Mucosa of rectum (tissue), 2 donors: ENCODE results near the gene SYCN.
"Not testable (repeated sequence)": the region's sequence is repeated elsewhere in the genome, so short reads cannot be mapped to it uniquely, and the experiment has no call there.

ENCODE experiments used
- H3K27ac ChIP-seq, 2 donors: one replicate each; pipeline ENCODE4 v1.7.0; 2013; ENCODE audit warnings: inconsistent platforms in 2 of 2, low read depth in 2 of 2, low read length in 2 of 2
- H3K27me3 ChIP-seq, 2 donors: one replicate each; pipeline ENCODE4 v1.7.0; 2013; ENCODE audit warnings: low read length in 2 of 2; ENCODE audit not compliant: control insufficient read depth in 2 of 2, insufficient read depth in 2 of 2
- H3K36me3 ChIP-seq, 2 donors: one replicate each; pipeline ENCODE4 v1.7.0; 2013; ENCODE audit warnings: low read length in 2 of 2; ENCODE audit not compliant: control insufficient read depth in 2 of 2, insufficient read depth in 2 of 2
- H3K4me1 ChIP-seq, 2 donors: one replicate each; pipeline ENCODE4 v1.7.0; 2013; ENCODE audit warnings: low read length in 2 of 2, mild to moderate bottlenecking in 1 of 2; ENCODE audit not compliant: control insufficient read depth in 2 of 2, insufficient read depth in 2 of 2
- H3K4me3 ChIP-seq, 2 donors: one replicate each; pipeline ENCODE4 v1.7.0; 2013; ENCODE audit warnings: low read length in 2 of 2
- H3K9ac ChIP-seq, 2 donors: one replicate each; pipeline ENCODE4 v1.7.0; 2013; ENCODE audit warnings: low read length in 2 of 2, low read depth in 1 of 2, mild to moderate bottlenecking in 1 of 2
- H3K9me3 ChIP-seq, 2 donors: one replicate each; pipeline ENCODE4 v1.7.0; 2013; ENCODE audit warnings: low read length in 2 of 2; ENCODE audit not compliant: control insufficient read depth in 2 of 2
- donor health status: healthy.
- donor health status: Normal muscosa, but diverticular disease.

Gene SYCN

DNA sequence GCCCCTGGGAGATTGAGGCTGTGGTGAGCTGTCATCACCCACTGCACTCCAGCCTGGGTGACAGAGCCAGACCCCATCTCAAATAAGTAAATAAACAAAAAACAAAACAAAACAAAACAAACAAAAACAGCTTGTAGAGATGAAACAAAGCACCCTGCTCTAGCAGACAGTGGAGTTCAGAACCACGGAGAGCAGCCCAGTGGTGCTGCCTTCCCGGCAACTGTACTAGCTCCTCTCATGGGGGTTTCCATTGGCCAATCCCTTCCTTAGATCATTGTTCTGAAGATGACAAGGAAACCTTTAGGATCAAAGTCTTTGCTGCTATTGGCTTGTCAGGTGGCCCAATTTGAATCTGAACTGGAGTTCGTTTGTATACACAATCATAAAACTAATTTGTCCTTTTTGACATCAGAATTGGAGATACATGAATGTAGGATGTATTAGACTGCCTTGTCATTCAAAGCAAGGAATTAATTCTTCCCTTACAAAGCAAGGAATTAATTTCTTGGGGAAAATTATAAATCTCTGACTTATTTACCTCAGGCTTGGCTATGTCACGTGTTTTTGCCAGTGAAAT is 19.7 kb upstream of the SYCN start:
- Histone ChIP-seq H3K4me3 (no peak overlapping the region), H3K27ac (no peak overlapping the region), H3K36me3 (no peaks in the 10 kb centered on the region), H3K9ac (no peak overlapping the region), H3K4me1 (no peaks in the 10 kb centered on the region), H3K27me3 (no peaks in the 10 kb centered on the region), H3K9me3 (no peaks in the 10 kb centered on the region)

DNA sequence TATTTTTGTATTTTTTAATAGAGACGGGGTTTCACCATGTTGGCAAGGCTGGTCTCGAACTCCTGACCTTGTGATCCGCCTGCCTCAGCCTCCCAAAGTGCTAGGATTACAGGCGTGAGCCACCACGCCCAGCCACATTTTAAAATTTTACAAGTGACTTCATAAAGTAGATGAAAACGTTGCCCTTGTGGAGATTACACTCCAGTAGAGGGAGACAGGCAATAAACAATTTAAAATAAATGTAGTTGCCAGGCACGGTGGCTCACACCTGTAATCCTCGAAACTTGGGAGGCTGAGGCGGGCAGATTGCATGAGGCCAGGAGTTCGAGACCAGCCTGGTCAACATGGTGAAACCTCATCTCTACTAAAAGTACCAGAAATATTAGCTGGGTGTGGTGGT is 15.0 kb upstream of the SYCN start:
- H3K27ac ChIP-seq, H3K4me3 ChIP-seq, H3K4me1 ChIP-seq, H3K9ac ChIP-seq, H3K36me3 ChIP-seq, H3K27me3 ChIP-seq, H3K9me3 ChIP-seq: not testable (repeated sequence)

DNA sequence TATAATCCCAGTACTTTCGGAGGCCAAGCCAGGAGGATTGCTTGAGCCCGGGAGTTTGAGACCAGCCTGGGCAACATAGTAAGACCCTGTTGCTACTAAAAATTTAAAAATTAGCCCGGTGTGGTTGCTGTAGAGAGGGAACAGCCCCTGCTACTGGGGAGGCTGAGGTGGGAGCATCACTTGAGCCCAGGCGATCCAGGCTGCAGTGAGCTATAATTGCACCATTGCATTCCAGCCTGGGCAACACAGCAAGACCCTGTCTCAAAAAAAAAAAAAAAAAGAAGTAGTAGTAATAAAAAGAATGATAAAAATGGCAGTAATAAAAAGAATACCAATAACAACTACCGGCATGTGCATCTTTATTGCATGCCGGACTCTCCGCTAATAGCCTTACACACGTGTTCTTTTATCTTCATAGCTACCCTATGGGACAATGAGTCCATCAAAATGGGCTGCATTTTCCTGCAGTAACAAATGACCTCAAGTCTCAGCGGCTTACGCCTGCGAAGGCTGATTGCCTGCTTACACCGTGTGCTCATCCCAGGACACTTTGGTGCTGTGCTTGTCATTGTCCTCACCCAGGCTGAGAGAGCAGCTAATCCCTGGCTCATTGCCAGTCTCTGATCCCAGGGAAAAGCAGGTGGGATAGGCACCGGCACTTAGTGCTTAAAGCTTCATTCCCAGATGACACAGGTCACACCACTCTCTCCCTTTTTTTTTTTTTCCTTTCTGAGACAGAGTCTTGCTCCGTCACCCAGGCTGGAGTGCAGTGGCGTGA is 14.4 kb upstream of the SYCN start:
- Histone ChIP-seq H3K27ac (no peak overlapping the region), H3K9me3 (no peaks in the 10 kb centered on the region), H3K4me3 (no peak overlapping the region), H3K9ac (no peak overlapping the region), H3K36me3 (no peaks in the 10 kb centered on the region), H3K27me3 (no peaks in the 10 kb centered on the region), H3K4me1 (no peaks in the 10 kb centered on the region)

DNA sequence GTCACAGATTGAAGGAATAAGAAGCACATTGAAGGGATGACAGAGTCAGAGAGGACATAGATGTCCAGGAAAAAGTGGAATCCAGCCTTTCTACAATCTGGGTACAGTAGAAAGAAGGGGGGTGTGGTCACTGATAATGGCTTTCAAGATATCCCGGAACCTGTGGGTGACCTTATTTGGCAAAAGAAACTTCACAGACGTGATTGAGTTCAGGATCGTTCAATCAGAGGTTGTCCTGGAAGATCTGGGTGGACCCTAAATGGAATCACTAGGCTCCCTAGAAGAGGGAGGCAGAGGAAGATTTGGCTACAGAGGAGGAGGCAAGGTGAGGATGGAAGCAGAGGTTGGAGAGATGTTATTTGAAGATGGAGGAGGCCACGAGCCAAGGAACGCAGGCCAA is 13.0 kb upstream of the SYCN start:
- Histone ChIP-seq H3K36me3 (no peaks in the 10 kb centered on the region), H3K27me3 (no peaks in the 10 kb centered on the region)

DNA sequence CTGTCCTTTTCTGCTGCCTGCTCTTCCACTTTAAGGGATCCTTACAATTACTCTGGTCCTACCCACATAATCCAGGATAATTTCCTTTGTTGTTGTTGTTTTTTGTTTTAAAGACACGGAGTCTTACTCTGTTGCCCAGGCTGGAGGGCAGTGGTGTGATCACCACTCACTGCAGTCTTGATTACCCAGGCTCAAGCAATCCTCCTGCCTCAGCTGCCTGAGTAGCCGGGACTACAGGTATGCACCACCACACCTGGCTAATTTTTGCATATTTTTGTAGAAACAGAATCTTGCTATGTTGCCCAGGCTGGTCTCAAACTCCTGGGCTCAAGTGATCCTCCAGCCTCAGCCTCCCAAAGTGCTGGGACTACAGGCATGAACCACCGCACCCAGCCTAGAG is 11.3 kb upstream of the SYCN start:
- H3K36me3 ChIP-seq, H3K27ac ChIP-seq, H3K9me3 ChIP-seq, H3K27me3 ChIP-seq, H3K4me3 ChIP-seq, H3K9ac ChIP-seq, H3K4me1 ChIP-seq: not testable (repeated sequence)

More for the DNA sequence above, 13.0 kb upstream of the SYCN start:
- Histone ChIP-seq H3K4me1 (no peaks in the 10 kb centered on the region), H3K9ac (no peak overlapping the region), H3K27ac (no peak overlapping the region), H3K9me3 (no peaks in the 10 kb centered on the region), H3K4me3 (no peak overlapping the region)

DNA sequence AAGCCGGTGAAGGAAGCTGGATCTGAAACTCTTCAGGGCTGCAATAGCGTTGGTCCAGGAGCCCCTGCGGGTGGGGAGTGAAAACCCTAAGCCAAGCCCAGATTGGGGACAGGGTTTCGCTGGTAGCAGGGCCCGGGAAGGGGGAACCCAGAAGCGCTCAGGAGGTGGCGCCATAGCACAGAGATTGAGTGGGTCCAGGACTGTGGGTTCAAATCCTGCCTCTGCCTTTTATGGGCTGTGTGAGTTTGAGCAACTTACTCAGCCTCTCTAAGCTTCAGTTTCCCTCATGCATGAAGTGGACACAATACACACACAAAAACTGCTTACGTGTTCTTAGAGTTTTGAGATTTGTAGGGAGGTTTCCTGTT is 8.3 kb upstream of the SYCN start:
- no peaks in the 10 kb centered on the region for H3K36me3 ChIP-seq

DNA sequence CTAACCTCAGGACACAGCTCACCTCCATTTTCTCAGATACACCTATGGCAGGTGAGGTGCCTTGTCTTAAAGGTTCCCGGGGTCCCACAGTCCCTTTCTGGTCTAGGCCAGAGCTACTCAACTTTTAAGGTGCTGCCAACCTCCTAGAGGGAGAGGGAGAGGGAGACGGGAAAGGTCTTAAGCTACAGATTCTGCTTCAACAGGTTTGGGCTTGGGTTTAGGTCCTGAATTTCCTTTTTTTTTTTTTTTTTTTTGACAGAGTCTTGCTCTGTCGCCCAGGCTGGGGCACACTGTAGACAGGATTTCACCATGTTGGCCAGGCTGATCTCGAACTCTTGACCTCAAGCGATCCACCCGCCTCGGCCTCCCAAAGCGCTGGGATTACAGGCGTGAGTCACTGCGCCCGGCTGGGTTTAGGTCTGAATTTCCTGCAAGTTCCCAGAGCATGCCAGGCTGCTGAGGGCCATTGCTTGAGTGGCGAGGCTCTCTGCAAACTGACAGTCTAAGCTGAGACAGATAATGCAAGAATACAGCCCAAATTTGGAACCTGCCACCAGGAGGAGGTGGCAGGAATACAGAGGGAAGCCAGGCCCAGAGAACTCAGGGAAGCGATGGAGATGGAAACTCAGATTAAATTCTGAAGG is 7.8 kb upstream of the SYCN start:
- Histone ChIP-seq H3K27ac (no peak overlapping the region), H3K4me1 (no peaks in the 10 kb centered on the region), H3K36me3 (no peaks in the 10 kb centered on the region), H3K9ac (no peak overlapping the region), H3K9me3 (no peaks in the 10 kb centered on the region), H3K27me3 (no peaks in the 10 kb centered on the region), H3K4me3 (no peak overlapping the region)

More for the DNA sequence above, 8.3 kb upstream of the SYCN start:
- H3K9me3 ChIP-seq: no peaks in the 10 kb centered on the region
- H3K4me1 ChIP-seq: no peaks in the 10 kb centered on the region
- H3K27ac ChIP-seq: no peak overlapping the region
- H3K4me3 ChIP-seq: no peak overlapping the region
- no peak overlapping the region for H3K9ac ChIP-seq
- H3K27me3 ChIP-seq: no peaks in the 10 kb centered on the region

DNA sequence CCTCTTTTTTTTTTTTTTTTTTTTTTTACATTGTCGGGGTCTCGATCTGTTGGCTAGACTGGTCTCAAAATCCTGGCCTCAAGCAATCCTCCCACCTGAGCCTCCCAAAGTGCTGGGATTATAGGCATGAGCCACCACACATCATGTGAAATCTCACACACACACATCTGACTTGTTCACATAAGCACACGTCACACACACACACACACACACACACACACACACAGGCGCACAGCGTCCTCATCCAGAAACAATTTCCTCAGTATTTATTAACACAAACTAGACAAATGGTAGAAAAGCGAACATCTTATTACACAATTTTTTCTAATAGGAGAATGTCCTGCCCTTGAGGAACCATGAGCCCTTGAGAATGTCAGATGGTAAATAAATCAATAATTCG is 5.1 kb upstream of the SYCN start:
- Histone ChIP-seq H3K9me3 (no peaks in the 10 kb centered on the region), H3K27me3 (peaks cover 5 to 7% of the 10 kb centered on the region in 2 donors), H3K27ac (no peak overlapping the region), H3K36me3 (no peaks in the 10 kb centered on the region), H3K4me3 (no peak overlapping the region), H3K9ac (no peak overlapping the region), H3K4me1 (no peaks in the 10 kb centered on the region)

DNA sequence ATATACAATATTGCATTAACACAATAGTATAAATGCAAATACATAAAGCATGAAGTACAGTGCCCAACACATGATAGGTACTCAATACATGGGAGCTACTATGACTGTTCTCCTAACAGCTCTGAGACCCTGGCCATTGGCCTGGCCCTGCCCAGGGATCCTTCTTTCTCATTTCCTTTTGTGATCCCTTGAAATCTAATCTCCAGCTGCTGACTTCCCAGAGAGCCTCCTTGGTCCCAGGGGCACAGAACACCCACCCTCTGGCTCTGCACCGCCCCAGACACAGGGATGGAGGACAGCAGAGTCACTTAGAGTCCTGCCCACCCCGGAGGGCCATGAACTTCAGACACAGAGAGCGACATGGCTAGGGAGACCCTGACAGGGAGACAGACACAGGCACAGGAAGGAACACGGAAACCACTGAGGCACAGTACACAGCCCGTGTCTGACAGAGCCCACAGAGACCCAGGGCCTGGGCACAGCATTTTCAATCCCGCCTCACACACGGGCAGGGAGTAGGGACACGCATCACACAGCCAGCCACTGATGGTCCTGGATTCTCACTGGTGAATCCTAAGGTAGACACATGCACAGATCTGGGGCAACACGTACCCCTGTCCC is 4.2 kb upstream of the SYCN start:
- H3K36me3 ChIP-seq: no peaks in the 10 kb centered on the region
- H3K4me1 ChIP-seq: no peaks in the 10 kb centered on the region
- no peaks in the 10 kb centered on the region for H3K9me3 ChIP-seq
- H3K27me3 ChIP-seq: peaks cover 10 to 14% of the 10 kb centered on the region in 2 donors
- H3K4me3 ChIP-seq: no peak overlapping the region
- H3K9ac ChIP-seq: no peak overlapping the region
- no peak overlapping the region for H3K27ac ChIP-seq

DNA sequence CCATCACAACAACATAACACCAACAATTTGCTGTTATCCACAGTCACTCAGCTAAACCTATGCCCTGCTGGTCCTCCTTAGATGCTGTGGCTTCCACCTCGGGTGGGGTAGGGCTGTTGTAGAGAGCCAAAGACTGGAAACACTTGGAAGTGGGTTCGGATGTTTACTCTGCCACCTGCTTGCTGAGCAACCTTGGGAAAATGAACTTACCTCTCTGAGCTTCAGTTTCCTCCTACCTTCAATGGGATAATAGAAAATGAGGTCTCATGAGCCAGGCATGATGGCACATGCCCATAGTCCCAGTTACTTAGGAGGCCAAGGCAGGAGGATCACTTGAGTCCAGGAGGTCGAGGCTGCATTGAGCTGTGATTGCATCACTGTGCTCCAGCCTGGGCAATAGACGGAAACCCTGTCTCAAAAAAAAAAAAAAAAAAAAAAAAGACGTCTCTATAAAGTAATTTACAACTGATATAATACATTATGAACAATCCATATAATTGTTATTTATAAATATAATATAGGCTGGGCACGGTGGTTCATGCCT is 3.3 kb upstream of the SYCN start:
- Histone ChIP-seq H3K36me3 (no peaks in the 10 kb centered on the region), H3K9me3 (no peaks in the 10 kb centered on the region), H3K27ac (no peak overlapping the region), H3K4me1 (no peaks in the 10 kb centered on the region), H3K27me3 (peaks cover 14 to 22% of the 10 kb centered on the region in 2 donors), H3K4me3 (no peak overlapping the region), H3K9ac (no peak overlapping the region)
